RPMI8226 (cell line): ENCODE measurements around the gene CLRN1.
"Not testable (repeated sequence)": the region's sequence is repeated elsewhere in the genome, so short reads cannot be mapped to it uniquely, and the experiment has no call there.

Experiments used
- DNase-seq: peaks from one replicate; pipeline ENCODE4 v3.0.0-alpha.2; 2015

Gene CLRN1, protein sequence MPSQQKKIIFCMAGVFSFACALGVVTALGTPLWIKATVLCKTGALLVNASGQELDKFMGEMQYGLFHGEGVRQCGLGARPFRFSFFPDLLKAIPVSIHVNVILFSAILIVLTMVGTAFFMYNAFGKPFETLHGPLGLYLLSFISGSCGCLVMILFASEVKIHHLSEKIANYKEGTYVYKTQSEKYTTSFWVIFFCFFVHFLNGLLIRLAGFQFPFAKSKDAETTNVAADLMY

DNA sequence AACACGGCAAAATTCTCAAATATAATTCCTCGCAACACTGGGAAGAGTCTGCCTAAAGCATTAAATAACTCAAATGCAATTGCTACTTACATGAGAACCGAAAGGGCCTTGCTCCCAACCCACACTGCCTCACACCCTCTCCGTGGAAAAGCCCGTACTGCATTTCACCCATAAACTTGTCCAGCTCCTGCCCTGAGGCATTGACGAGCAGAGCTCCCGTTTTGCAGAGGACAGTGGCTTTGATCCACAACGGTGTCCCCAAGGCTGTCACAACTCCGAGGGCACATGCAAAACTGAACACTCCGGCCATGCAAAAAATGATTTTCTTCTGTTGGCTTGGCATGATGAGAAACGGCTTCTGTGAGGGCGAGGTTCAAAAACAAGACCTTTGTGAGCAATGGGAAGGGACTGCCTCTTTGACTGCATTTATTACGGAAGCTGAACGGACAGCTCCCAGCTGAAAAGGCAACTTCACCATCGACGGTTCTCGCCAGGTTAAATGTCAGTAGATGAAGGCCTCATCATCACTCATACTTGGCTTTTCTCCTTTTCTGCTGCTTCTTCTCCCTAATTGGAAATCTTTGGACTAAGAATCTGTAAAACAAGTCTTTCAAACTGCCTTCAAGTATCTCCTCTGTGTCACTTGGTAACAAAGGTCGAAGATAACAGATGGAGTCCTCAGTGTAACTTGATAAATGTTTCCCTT is at the start of gene CLRN1:
CLRN1 (minus strand) TSS at position 362 of the 706 bp plus-strand sequence; CDS start at position 343, 19 bp downstream.
- no peak for DNase-seq

DNA sequence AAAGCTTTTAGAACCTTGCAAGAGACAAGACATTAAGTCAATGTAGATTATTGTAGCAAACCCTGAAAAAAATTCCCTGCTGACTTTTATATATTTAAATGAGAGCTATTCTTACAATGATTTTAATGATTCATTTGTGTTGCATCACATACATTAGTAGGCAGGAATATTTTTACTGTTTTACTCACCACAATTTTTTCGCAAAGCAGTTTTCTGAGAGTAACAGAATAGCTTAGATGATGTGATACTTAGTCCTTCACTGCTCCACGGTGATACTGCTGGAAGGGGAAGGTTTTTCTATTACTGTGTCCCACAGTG is 43.9 kb upstream of the CLRN1 start:
- no peak for DNase-seq

DNA sequence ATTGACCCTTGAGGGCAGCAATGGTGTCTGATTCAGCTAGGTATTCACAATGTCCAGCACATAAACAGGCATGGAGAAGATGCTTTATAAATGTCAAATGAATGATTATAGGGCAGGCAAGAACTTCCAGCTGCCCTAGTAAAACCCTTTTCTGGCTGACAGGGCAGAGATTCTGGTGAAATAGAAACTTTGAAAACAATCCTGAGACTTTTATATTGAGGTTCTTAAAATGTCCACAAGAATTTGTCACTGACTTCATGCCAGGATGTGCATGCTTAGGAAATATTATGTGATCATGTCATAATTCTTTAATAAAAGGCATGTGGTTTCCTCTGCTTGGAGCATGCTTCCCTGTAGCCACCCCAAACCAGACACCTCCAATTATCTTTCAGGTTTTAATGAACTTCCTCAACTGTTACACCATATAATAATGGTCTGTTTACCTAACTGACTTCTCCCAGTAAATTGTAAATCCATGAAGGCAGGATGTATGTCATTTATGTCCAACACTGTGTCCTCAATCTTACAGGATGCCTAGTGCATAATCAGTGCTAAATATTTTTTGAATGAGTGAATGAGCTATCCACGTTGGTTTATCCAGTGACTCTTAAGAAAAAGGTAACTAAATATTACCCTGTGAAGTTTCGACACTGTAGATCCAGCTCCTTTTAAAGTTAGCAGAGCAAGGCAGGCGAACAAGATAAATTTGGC is 43.4 kb upstream of the CLRN1 start:
- DNase-seq = no peak

DNA sequence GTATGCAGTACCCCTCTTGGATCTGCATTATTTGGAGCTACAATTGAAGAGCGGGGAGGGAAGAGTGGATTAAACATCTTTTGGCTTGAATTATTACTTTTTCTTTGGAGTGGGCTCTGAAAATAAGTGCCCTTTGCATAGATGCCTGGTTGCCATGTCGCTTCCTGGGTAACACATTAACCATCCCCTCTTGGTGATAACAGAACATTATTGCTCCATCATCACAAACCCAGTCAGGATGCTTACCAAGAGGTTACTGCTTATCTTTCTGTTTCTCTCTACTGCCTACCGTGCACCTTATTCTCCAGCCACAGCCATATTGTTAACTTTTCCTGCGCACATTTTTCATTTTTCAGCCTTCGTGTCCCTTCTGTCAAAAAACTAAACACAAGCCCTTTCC is 42.7 kb upstream of the CLRN1 start:
- DNase-seq = no peak

DNA sequence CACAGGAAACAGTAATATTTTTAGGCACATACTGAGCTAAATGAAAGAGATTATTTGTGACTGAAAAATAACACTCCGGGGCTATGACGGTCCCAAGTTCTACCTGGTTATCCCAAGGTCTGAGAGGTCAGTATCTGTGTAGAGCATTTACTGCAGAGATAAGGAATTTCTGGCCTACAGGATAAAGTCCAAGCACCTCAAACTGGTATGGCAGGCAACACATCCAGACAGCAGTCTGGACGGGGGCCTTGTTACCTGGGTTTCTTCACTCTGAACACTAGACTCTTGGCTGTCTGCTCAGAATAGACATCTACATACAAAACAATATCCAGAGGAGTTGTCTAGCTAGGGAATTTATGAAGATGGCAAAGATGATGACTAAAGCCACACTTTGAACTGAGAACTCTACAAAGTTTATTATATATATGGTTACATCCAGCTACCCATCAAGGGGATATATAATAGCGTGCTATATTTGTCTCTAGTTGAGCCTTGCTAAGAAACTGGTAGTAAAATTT is 42.0 kb upstream of the CLRN1 start:
- DNase-seq = no peak

DNA sequence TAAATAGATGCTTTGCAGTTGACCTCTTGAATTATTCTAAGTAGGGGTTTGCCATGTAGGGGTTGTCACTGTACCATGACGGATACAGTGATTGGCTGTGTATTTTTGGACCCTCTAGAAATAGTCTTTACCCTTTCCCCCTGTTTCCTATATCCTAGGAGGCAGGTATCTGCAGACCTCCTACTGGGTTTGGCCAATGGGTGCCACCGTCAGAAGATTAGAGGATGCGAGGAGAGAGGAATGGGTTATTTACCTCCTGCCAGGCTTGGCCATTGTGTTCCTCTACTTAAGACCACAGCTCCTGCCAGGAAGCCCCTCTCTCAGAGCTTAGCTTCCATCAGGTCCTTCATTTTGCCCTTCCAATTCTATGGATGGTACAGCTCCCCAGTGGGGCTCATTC is 40.2 kb upstream of the CLRN1 start:
- no peak for DNase-seq

DNA sequence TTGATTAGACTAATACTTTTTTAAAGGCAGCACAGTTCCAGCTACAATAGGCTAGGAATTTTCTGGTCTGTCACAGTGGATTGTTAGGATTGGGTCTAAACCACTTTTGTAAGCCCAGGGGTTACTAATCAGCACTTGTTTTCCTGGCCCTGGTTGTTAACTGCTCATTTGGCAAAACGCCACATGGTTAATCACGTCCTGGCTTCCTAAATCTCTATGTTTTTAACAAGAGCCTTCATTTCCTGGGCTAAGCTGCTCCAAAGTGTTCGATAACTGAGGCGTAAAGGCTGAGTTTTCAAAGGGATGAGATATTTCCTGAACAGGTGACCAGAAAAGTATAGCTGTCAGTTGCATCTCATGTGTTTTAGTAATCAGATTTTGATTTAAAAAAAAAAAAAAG is 38.9 kb upstream of the CLRN1 start:
- DNase-seq = no peak

DNA sequence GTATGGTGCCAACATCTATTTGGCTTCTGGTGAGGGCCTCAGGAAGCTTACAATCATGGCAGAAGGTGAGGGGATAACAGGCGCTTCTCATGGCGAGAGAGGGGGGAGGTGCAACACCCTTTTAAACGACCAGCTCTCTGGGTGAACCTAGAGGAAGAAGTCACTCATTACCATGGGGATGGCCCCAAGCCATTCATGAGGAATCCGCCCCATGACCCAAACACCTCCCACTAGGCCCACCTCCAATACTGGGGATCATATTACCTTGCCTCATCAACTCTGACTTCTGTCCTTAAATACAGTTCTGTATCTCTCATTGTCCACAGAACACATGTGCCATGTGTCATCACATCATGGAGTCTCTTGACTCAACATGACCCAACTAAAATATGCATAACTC is 37.5 kb upstream of the CLRN1 start:
- no peak for DNase-seq

DNA sequence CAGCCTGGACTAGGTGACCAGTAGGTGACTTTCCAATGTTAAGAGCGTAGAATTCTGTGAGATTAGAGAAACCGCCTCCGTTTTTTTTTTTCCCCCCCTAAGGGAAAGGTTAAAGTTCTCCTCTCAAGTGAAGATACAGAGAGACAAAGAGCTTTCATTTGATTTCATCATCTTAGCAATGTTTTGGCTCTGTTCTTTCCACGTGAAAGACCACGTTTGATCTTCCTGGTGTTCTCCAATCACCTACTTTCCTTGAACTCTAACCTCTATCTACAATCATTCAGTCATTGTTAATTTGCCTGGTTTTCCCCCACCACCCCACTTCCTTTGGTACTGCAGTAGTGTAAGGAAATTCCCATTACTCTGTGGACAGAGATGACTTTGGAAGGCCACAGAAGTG is 36.9 kb upstream of the CLRN1 start:
- DNase-seq = no peak

DNA sequence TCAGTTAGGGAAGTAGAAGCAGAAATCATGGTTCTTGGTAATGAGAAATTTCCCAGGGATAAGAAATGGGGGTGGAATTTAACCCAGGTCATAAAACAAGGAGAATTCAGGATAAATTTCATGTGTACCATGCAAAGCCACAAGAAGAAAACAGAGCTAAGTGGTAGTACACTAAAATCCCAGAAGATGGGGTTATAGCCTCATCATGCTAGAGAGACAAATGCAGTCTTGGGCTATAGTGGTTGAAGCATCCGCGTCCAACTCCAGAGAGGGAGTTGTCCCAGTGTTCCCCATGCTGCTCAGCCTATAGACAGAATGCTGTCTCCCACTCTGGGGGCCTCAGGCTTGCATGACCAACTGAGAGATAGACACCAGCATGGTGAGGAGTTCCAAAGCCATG is 36.2 kb upstream of the CLRN1 start:
- DNase-seq = no peak

DNA sequence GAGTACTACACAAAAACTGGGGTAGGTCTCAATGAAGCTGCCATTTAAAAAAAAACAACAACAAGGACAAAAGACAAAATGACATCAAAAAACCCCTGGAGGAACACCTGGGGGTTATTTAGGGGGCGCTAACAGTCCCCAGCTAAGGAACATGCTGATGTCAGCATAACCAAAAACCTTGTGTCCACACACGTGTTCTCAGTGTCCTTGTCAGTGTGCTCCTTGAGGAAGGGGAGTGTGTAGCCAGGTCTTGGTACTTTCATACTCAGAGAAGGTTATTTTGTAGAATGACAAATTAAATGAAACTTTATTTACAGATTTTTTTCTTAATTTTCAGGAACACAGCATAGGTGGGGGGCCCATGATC is 31.2 kb upstream of the CLRN1 start:
- DNase-seq = no peak

DNA sequence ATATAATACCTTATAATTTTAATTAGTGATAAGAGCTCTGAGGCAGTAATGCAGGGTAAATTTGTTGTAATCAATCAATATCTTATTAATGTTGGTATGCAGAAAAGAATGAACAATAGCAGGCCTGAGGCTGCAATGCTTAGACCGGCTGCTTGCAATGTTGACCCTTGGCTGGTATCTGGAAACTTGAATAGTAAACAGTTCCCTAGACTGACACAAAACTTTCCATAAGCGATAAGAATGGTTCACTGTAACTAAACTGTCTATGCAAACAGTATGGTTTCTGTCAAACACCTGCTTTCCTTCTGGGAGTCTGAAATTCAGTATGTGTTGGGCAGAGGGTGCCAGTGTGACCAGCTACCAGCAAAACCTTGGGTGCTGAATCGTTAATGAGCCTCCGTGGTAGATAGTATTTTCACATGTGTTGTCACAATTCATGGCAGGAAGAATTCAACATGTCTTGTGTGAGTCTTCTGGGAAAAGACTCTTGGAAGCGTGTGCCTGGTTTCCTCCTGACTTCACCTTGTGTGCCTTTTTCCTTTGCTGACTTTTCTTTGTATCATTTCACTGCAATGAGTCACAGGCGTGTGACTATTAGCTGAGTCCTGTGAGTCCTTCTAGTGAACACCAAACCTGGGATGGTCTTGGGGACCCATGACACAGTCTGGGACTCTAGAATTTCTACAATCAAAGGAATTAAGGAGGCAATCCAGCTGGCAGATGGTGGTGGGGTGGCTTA is 30.7 kb upstream of the CLRN1 start:
- no peak for DNase-seq

DNA sequence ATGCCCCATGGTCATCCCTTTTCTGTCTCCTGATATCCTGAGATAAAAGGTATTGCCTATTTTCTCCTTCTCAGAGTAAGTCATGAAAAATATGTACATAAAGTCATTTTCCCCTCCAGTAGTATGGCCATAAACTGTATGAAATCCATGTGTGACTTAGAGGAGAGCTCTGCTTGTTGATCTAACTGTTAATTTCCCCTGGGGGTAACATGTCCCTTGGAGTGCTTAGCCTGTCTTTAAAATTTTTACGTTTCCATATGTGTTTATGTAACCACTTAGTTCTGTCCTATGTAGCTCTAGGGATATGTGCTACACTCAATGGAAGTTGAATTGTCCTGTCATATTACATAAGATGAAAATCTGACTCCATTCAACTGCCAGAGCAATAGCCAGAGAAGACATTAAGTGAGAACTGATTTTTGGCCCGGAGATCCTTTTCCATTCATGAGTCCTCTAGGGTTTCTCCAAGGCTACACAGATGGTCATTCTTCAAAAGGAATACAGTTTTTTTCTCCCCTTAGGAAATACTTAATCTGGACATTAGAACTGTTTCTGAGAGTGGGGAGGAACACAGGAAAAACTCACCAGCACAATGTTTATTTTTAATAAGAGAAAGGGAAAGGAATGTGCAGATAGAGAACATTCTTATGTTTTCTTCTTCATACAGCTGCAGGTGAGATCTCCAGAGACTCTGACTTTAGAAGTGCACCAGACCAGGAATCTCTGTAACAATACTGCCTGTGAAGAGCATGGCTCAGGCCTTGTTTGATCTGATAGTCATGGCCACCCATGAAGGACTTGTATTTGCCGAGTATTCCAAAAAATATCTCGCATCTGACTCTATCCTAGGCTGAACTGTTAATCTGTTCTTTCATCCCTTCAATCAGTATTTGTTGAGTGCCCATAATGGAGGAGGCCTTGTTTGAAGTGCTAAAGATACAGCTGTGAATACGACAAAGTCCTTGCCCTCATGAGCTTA is 29.8 kb upstream of the CLRN1 start:
- DNase-seq = no peak

DNA sequence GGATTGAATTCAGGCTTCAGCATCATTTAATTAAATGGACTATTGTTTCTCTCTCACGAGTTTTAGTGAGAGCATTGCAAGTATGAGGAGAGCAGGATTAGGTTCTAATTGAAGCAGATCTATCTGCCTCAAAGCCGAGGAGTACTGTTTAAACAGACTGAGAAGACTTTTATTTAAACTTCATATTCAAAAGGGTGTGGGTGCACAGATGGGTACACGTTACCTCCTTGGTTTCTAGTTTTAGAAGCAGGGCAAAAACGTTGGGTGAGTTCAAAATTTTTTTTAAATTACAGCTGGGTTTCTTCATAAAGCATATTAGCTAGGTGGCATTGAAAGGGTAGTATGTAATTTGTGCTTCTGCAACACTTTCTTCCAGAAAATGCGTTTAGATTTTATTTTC is 26.5 kb upstream of the CLRN1 start:
- DNase-seq = no peak

DNA sequence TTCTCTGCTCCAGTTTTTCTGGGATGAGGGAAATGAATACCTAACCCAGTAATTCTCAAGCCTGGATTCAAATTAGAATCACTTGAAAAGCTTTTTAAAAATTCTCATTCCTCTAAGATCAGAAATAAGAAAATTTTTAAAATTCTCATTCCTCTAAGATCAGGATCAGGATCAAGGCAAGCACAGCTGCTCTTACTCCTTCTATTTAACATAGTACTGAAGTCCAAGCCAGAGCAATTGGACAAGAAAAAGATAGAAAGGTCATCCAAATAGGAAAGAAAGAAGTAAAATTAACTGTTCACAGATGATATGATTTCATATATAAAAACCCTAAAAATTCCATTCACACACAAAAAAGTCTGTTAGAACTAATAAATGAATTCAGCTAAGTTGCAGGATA is 24.2 kb upstream of the CLRN1 start:
- no peak for DNase-seq

DNA sequence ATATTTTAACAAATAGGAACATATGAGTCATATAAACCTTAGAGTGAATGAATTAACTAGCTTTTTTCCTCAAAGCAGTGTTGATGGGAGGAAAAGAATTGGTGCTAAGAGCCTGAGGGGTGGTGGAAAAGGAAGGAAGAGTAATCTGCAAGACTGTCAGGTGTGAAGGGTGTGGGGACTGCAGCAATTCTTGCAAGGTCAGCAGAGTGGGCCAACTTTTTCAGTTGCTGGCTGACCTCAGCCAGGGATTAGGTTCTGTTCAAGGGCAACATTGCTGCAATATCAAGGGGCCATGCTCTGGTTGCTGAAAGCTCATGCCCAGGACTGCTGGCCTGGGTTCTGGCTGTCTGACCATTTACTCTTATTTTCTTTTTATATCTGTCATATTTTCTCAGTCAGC is 23.0 kb upstream of the CLRN1 start:
- no peak for DNase-seq

DNA sequence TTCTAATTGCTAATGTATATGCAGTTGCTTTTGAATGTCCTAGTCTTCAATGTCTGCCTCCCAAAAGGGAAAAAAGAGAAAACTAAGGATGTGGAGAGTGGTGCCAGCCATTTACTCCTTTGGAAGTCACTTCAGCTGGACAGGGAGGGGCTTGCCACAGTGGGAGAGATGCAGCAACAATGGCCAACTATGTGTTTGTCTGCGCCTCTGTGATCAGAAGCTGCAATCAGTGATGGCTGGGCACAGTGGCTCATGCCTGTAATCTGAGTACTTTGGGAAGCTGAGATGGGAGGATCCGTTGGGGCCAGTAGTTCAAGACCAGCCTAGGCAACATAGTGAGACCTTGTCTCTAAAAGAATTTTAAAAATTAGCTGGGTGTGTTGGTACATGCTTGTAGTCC is 16.7 kb upstream of the CLRN1 start:
- no peak for DNase-seq

DNA sequence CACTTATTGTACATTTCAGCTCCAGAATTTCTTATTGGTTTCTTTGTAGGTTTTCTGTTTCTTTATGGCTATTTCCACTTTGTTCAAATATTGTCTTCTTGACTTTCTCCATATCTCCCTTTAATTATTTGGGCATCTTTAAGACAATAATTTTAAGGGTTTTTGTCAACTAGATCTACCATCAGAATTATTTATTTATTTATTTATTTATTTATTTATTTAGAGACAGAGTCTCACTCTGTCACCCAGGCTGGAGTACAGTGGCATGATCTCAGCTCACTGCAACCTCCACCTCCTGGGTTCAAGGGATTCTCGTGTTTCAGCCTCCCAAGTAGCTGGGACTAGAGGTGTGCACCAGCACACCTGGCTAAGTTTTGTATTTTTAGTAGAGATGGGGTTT is 15.9 kb upstream of the CLRN1 start:
- not testable (repeated sequence) for DNase-seq

DNA sequence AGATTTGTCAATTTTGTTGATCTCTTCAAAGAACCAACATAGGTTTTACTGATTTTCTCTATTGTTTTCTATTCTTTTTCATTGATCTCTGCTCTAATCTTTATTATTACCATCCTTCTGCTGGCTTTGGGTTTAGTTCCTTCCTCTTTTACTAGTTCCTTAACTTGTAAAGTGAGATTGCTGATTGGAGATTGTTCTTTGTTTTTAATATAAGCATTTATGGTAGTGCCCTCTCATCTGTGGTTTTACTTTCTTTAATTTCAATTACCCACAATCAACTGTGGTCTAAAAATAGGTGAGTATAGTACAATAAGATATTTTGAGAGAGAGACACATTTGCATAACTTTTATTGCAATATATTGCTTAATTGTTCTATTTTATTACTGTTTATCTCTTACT is 13.2 kb upstream of the CLRN1 start:
- no peak for DNase-seq

DNA sequence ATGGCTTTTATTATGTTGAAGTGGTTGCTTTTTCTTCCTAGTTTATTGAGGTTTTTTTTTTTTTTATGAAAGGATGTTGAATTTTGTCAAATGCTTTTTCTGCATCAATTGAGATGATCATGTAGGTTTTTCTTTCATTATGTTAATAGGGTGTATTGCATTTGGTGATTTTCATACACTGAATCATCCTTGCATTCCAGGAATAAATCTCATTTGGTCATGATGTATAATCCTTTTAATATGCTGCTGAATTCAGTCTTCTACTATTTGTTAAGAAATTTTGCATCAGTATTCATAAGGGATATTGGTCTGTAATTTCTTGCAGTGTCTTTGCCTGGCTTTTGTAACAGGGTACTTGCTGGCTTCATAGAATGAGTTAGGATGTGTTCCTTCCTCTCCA is 11.5 kb upstream of the CLRN1 start:
- DNase-seq = no peak

DNA sequence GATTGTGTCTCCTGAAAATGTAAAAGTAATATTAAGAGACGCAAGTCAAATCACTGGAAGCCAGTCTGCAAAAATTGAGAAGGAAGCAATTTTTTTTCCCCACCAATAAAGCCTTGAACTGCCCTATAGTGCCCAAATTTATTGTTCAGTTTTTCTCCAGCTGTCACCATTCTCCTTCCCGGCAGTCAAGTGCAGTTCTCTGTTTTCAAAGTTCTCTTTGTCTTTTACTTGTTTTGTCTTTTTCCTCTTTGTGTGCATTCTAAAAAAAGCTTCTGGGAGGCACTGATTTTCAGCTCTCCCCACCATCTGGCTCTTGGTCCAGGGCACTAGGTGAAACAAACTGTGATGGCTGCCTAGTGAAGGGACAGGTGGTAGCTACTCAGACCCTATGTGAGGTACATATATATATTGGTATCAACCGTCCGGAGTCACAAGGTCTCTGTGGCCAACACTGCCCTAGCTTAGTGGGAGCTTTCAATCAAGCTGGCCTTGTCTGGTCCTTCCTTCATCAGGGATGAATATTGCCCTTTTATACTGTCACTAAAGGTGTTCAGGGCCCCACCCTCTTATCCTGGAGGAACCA is 6.1 kb upstream of the CLRN1 start:
- DNase-seq = no peak

DNA sequence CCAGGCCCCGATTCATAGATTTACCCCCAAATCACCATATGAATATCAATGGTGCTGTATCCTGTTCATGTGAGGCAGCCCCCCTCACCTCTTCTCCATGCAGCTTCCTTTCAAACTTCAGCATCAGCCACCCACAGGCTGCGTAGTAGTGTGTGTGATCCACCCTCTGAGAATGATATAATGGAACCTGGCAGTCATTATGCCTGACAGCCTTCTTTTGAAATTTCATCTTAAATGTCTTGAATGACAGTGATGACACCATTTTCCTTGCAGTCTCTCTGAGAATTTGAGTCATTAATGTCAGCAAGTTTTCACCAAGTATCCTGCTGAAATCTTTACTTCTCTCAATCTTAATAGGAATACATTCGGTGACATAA is 3.5 kb upstream of the CLRN1 start:
- no peak for DNase-seq
